HepG2 (cell line): ENCODE results near the gene PEX11A. TPM values are rescaled to one million over a fixed set of nuclear protein-coding genes. Genes with fewer than 3 reads are reported as not detected.

Source experiments
- ARID3A ChIP-seq: IDR thresholded peaks from 2 replicates; pipeline ENCODE4 v1.6.1; 2012; ENCODE audit warnings: low read depth, low read length, improper control_type of control experiment
- ATF3 ChIP-seq: sonication (generic); formaldehyde crosslinking; IDR thresholded peaks from 2 replicates; pipeline ENCODE4 v1.4.0; 2020; ENCODE audit warnings: missing genetic modification reagents
- DRAP1 ChIP-seq: IDR thresholded peaks from 2 replicates; pipeline ENCODE4 v1.6.1; 2016; ENCODE audit warnings: missing genetic modification reagents, missing compliant biosample characterization
- HNF4G ChIP-seq, 2 experiments: sonication (generic) in 1 of 2; formaldehyde crosslinking in 1 of 2; IDR thresholded peaks; 2 replicates each; pipeline versions ENCODE4 v1.4.0 to v1.6.1; 2011 to 2020; ENCODE audit warnings: borderline replicate concordance in 2 of 2, low read depth in 2 of 2, mild to moderate bottlenecking in 2 of 2, low read length in 1 of 2, missing genetic modification reagents in 1 of 2, moderate library complexity in 1 of 2
- KLF16 ChIP-seq, 2 experiments: sonication (generic) in 1 of 2; formaldehyde crosslinking in 1 of 2; IDR thresholded peaks; 2 replicates each; pipeline versions ENCODE4 v1.6.1 to v1.8.0; 2016 to 2023; ENCODE audit warnings: missing genetic modification reagents in 2 of 2, missing compliant biosample characterization in 1 of 2
- MAF1 ChIP-seq: sonication (generic); formaldehyde crosslinking; IDR thresholded peaks from 2 replicates; pipeline ENCODE4 v1.5.0; 2020; ENCODE audit warnings: missing genetic modification reagents, borderline replicate concordance
- MAZ ChIP-seq, 2 experiments: sonication (generic) in 1 of 2; formaldehyde crosslinking in 1 of 2; IDR thresholded peaks; 2 replicates each; pipeline versions ENCODE4 v1.5.0 to v1.6.1; 2012 to 2020; ENCODE audit warnings: low read depth in 2 of 2, mild to moderate bottlenecking in 2 of 2, borderline replicate concordance in 1 of 2, improper control_type of control experiment in 1 of 2, low read length in 1 of 2, missing genetic modification reagents in 1 of 2, moderate library complexity in 1 of 2
- MLX ChIP-seq: IDR thresholded peaks from 2 replicates; pipeline ENCODE4 v1.6.1; 2016
- NCOR1 ChIP-seq: fragments of 200-600 bp; sonication (generic); IDR thresholded peaks from 2 replicates; pipeline ENCODE4 v1.7.0; 2017; ENCODE audit warnings: antibody characterized with exemption, low read length, borderline replicate concordance
- RERE ChIP-seq: IDR thresholded peaks from 2 replicates; pipeline ENCODE4 v1.6.1; 2016; ENCODE audit warnings: low read depth, missing genetic modification reagents, missing compliant biosample characterization
- RORA ChIP-seq: sonication (generic); formaldehyde crosslinking; IDR thresholded peaks from 2 replicates; pipeline ENCODE4 v1.5.0; 2020; ENCODE audit warnings: mild to moderate bottlenecking, missing genetic modification reagents, moderate library complexity
- SNAPC5 ChIP-seq: sonication (generic); formaldehyde crosslinking; IDR thresholded peaks from 2 replicates; pipeline ENCODE4 v1.8.1; 2023; ENCODE audit warnings: mild to moderate bottlenecking, missing genetic modification reagents, borderline replicate concordance
- SRSF1 ChIP-seq: fragments of 200-400 bp; formaldehyde crosslinking; optimal IDR thresholded peaks from 2 replicates; pipeline ENCODE3; 2017; ENCODE audit warnings: mild to moderate bottlenecking, low read depth, low read length, moderate library complexity
- ZMYM2 ChIP-seq: sonication (generic); formaldehyde crosslinking; IDR thresholded peaks from 2 replicates; pipeline ENCODE4 v1.8.0; 2022; ENCODE audit warnings: mild to moderate bottlenecking, missing genetic modification reagents
- ZNF276 ChIP-seq: sonication (generic); formaldehyde crosslinking; IDR thresholded peaks from 2 replicates; pipeline ENCODE4 v1.4.0; 2020; ENCODE audit warnings: mild to moderate bottlenecking, low read depth, missing genetic modification reagents
- ZNF296 ChIP-seq: sonication (generic); formaldehyde crosslinking; conservative IDR thresholded peaks from 2 replicates; pipeline ENCODE4 v1.5.0; 2020; ENCODE audit warnings: mild to moderate bottlenecking, missing genetic modification reagents
- ZNF510 ChIP-seq: sonication (generic); formaldehyde crosslinking; IDR thresholded peaks from 2 replicates; pipeline ENCODE4 v1.4.0; 2020; ENCODE audit warnings: low read depth, mild to moderate bottlenecking, missing genetic modification reagents
- polyA plus RNA-seq, 8 experiments: library from polyadenylated mRNA; depleted of rRNA in 3 of 8; stranded (reverse) in 7 of 8; unstranded in 1 of 8; fragments of >200 nt; fragmentation: Illumina TruSeq in 4 of 8; extraction: Trizol in 4 of 8; gene quantifications; 2 replicates each; pipeline versions ENCODE4 v1.2.1 to v1.2.3, GENCODE V29; 2011 to 2016; ENCODE audit warnings: low read depth in 4 of 8, missing spikeins in 1 of 8, mixed read lengths in 1 of 8; ENCODE audit not compliant: insufficient read depth in 1 of 8
- total RNA-seq, 5 experiments: library from RNA; depleted of rRNA; stranded (reverse); fragments of >200 nt; fragmentation: Illumina TruSeq; extraction: Trizol; gene quantifications; 2 replicates each; pipeline ENCODE4 v1.2.3, GENCODE V29; 2016; ENCODE audit warnings: low read depth in 1 of 5

PEX11A gene
- total and polyA plus RNA-seq, 2 of the 13 experiments (the other 11 are each of a cell fraction or from before 2014, with no cell fraction given): 9.9 to 15.1 TPM

GRCh38 chr15:89680282-89680873, 10.2 kb downstream of the PEX11A start (continued):
- TF ChIP-seq ARID3A (peak; percentile 71), ATF3 (CRISPR knock-in tag) (no peak), MLX (CRISPR knock-in tag) (no peak), HNF4G (IDR thresholded peaks at IDR 0.05; ENCODE audit: borderline replicate concordance, low read depth, low read length) (peak; percentile 87), HNF4G (CRISPR knock-in tag; IDR thresholded peaks at IDR 0.05; ENCODE audit: borderline replicate concordance, low read depth) (peak; percentile 40; the same call in 1 of the 2 replicates), MAF1 (CRISPR knock-in tag) (no peak), RORA (CRISPR knock-in tag) (no peak), KLF16 (CRISPR knock-in tag; IDR thresholded peaks at IDR 0.05) (no peak), ZNF276 (CRISPR knock-in tag) (no peak), DRAP1 (CRISPR knock-in tag) (peak; percentile 45; the same call in 1 of the 2 replicates), SRSF1 (no peak), RERE (CRISPR knock-in tag) (no peak), ZNF296 (CRISPR knock-in tag) (no peak), SNAPC5 (CRISPR knock-in tag) (no peak), ZMYM2 (CRISPR knock-in tag) (0 out of 2 replicates have a peak, but pooled peaks have one; percentile 22), NCOR1 (peak; percentile 76), ZNF510 (CRISPR knock-in tag) (no peak), MAZ (IDR thresholded peaks at IDR 0.05; ENCODE audit: borderline replicate concordance, low read depth, low read length) (no peak), MAZ (CRISPR knock-in tag; IDR thresholded peaks at IDR 0.05; ENCODE audit: low read depth) (no peak)
